ENCODE results near the gene PNISR.

GRCh38 chr6:99390896-99391295 lies 34.2 kb downstream of the PNISR start:
- TF ChIP-seq POLR2A (IDR thresholded peaks at IDR 0.05) (no peak), CTCF (IDR thresholded peaks at IDR 0.05) (no peak)

Data from Peyer's patch (tissue), 4 donors.